HG03571 (cell line): ENCODE results near the gene IGSF10.

Experiments used
- ATAC-seq: cut with Tn5 transposase; IDR thresholded peaks from one replicate; pipeline ENCODE4 v1.9.1; 2021; ENCODE audit not compliant: unreplicated experiment

Gene IGSF10

GRCh38 chr3:151467069-151467468 lies 6.2 kb upstream of the IGSF10 start:
- no peak for ATAC-seq

- no peak for ATAC-seq
These were observed 2.1 kb upstream of the IGSF10 start for GRCh38 chr3:151462991-151463390.

DNA sequence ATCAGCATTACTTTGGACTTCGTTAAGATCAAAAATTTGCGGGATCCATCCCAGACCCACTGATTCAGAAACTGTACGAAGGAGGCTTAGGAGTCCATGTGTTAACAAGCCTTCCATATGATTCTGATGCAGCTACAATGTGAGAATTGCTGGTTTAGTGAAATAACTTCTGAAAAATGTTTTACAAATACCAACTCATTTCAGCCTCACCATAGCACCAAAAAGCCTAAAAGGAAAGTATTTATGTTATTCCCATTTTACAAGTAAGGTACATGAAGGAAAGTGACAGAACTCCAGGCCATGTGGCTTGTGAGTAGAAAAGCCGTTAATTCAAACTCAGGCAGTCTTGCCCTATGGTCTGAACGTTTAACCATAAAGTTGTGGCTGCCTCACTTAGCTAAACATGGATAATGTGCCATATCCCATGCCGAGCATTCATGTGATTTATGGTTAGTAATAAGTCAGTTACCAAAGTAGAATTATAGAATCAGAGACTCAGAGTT lies 1.5 kb upstream of the IGSF10 start:
- ATAC-seq = no peak

- ATAC-seq = no peak
These were observed 633 bp downstream of the IGSF10 start for GRCh38 chr3:151460228-151460627.

DNA sequence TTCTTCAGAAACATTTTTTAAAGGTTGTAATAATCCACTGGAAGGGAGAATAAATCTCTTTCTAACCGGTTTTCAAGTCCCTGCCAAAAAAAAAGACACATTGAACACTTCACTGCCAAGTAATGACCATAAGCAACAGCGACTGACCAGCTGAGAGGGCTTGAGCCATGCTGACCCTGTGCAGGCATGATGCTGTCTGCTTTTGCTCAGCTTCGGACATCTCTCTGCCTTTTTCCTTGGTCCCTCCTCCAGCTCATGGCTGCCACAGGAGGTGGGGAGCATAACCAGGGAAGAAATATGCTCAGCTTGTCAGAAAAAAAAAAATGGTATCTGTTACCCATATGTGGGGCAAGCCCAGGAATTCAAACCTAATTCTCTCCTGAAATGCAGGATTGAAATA lies 1.5 kb downstream of the IGSF10 start:
- no peak for ATAC-seq

DNA sequence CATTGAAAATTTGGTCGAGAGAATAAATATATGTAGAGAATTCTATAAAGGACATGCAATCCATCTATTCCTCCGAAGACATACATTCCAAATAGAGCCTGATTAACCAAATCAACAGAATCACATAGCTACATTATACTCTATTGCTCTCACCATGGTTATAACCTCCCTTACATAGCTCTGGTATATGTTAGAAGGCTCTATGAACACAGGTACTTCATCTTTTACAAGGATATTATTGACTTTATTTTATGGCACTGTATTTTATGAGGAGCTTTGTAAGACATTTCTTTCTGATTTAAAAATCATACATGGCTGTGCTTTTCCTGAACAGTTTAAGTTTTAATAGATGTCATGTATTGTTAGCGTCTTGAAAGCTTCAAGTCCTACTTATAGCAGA lies 4.8 kb downstream of the IGSF10 start:
- no peak for ATAC-seq

DNA sequence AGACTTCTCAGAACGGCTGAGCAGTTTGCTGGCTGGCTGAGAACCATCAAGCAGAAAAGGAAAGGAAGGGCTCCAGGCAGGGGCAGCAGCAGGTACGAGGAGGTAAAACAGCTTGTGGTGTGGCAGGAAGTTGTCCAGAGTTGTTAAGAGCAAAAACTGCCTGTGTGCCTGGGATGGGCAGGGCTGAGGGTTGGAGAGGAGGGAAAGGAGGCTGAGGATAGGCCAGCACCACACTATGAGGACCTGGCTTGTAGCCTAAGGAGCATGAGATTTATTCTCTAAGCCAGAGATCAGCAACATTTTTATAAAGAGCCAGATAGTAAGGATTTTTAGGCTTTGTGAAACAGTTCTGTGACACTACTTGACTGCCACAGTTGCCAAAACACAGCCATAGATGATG lies 8.0 kb downstream of the IGSF10 start:
- no peak for ATAC-seq

DNA sequence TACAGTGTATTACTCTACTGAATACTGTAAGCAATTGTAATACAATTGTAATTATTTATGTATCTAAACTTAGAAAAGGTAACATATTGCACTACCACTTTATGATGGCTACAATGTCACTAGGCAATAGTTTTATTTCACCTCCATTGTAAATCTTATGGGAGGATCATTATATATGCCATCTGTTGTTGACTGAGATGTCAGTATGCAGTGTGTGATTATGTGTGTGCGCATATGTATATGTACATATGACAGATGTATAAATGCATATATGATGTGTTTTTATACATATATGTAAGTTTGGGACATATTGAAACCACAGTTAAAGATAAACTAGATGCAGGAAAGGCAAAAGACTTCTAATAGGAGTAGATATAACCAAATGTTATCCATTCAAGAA lies 8.5 kb downstream of the IGSF10 start:
- no peak for ATAC-seq

GRCh38 chr3:151446002-151446340 lies 14.9 kb downstream of the IGSF10 start:
- no peak for ATAC-seq

DNA sequence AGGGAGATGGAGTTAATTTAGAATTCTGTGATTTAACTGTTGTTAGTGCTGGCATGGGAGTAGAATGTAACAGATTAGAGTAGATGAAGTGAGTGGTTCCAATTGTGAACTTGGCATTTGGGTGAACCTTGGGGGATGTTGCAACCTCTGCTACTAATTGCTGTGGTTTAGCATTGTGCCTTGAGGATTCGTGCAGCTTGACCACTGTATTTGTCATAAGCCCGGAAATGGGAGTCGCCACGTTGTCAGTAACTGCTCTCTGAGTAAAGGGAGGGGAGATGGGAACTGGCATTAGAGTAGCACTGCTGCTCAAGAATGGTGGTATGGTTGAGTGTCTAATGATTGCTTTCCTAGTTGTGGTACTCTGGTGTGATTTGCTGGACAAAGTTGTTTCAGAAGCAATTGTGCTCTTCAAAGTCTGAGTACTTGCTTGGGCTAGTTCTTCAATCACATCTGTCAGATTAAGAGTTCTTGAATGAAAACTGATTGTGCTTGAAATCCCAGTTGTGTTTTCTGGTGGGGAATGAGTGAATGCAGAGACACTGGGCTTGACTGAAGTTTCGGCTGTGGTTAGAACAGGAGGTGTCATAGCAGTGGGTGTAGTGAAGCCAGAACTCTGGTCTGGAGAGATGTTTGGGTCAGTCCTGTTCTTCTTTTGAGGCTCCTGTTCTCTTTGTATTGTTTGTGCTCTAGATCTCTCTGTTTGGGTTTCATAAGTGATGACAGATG lies 15.4 kb downstream of the IGSF10 start:
- ATAC-seq = no peak

DNA sequence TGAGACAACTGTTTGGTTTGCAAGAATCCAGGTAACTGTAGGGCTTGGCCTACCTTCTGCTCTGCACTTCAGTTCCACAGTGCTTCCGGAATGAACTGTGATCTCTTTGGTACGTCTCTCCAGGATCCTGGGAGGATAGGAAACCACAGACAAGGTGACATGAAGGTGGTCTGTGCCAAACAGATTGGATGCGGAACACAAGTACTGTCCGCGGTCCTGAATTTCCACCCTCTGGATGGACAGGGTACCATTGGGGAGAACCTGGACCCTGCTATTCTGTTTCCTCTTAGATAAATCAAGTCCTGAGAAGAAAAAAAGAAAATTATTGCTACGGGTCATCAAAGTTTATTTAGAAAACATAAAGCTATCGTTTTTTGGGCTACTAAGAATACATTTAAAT lies 17.3 kb downstream of the IGSF10 start:
- ATAC-seq = no peak

- no peak for ATAC-seq
These were observed 19.9 kb downstream of the IGSF10 start for GRCh38 chr3:151440940-151441339.

GRCh38 chr3:151439652-151440125 lies 21.2 kb downstream of the IGSF10 start:
- ATAC-seq = peak; percentile 63

DNA sequence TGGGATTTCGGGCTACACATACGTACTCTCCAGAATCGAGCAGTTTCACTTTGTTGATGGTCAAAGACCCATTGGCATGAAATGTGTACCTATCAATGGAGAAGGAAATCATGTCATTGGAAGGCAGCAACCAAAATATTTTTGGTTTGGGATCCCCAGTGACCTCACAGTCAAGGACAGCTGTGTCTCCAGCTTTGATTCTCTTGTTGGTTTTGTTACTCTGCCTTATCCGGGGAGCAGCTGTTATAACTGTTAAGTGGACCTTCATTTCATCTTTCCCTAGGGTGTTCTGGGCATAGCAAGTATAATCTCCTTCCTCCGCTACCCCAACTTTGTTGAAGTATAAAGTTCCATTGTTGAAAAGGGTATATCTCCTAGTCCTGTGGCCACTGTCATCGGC lies 23.0 kb downstream of the IGSF10 start:
- no peak for ATAC-seq

DNA sequence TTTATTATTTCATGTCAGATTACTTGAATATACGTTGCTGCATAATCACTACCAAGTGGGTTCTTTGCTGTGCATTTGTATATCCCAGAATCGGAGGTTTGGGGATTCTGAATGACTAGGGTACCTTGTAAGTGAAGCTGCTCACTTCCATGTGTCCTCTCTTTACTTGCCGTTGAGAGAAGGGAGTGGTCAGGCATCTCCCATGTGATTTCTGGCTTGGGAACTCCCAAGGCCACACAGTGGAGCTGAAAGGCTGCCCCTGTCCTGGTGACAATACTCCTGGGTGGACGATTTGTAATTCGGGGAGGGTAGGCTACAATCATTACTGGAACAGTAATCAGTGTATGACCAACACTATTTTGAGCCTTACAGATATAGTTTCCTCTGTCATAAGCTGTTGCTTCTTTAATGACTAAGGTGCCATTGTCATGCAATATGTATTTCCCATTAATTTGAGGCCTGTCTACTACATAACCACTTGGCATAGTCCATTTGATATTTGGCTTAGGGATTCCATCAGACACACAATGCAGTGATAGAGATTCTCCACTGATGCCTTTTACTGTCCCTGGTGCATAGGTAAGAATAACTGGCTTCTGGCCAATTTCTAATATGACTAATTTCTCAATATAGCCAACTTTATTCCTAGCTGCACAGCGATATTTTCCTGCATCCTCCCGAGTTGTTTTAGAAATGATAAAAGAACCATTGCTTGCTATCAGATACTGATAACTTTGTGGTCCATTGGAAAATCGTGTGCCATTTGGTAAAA lies 24.0 kb downstream of the IGSF10 start:
- no peak for ATAC-seq

DNA sequence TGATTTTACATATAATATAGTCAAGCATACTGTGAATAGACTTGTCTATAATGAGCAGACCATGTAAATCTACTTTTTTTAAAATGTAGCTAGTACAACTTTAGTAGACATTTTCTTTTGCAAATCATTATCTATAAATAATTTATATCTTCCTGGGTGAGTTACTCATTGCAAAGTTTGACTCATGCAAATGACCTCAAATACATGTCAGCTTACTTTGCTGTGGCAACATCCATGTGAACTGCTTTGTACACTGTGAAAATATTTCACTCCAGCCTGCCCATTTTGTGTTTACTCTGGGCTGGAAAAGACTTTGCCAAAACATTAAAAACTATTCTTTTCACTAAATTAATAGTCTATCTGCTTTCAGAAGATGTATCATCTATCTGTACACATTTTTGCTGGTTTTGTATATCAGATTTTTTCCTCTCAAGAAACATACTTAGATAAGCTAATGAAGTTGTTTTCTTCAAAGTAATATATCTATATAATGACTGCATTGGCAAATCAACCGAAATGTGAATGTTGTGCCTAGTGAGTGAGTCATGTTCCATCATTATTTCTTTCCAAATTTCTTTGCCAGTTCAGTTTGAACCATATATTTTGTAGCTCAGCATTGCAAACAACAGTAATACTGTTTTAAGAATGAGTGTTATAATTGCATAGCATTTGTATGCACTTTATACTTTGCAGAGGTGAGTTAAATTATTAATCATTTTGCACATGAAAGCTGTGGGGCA lies 26.5 kb downstream of the IGSF10 start:
- ATAC-seq = no peak

- ATAC-seq = no peak
These were observed 28.1 kb downstream of the IGSF10 start for GRCh38 chr3:151432616-151433372.

GRCh38 chr3:151431940-151432339 lies 28.9 kb downstream of the IGSF10 start:
- ATAC-seq = no peak

- no peak for ATAC-seq
These were observed 29.9 kb downstream of the IGSF10 start for GRCh38 chr3:151430821-151431484.

GRCh38 chr3:151428386-151428785 lies 32.5 kb downstream of the IGSF10 start:
- no peak for ATAC-seq

DNA sequence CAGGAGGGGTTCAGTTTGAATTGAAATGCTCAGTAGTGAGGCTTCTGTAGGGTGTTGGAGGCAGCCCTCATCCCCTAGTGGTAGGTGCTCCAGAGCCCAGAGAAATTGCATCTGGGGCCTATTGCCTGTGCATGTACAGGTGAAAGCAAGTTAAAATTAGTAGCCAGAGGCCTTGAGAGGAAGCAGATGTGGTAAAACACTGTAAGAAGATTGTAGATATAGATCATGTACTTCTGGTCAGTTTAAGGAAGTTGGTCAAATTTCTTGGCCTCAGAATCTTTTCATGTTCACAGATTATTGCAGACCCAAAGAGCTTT lies 34.6 kb downstream of the IGSF10 start:
- peak; percentile 77 for ATAC-seq
